Endothelial cell of umbilical vein (primary cell): ENCODE results near the gene D2HGDH. TPM values are rescaled to one million over a fixed set of nuclear protein-coding genes. Genes with fewer than 3 reads are reported as not detected.

Source experiments
- BruUV-seq: library from RNA; stranded (reverse); fragments of 400-500 nt; replicated peaks from 2 replicates; lab custom pipeline; 2021; lab: Mats Ljungman, UMichigan
- CTCF ChIA-PET: fragments of 300-600, 350-600 bp; sonication (Branson Sonifier 250); formaldehyde crosslinking; loops from one replicate; lab custom pipeline; 2021; ENCODE audit warnings: antibody characterized with exemption, inconsistent platforms; lab: Charles Lee
- POLR2A ChIA-PET: fragments of 300-600, 350-600 bp; sonication (Branson Sonifier 250); formaldehyde crosslinking; loops from one replicate; lab custom pipeline; 2021; ENCODE audit warnings: antibody characterized with exemption, inconsistent platforms; lab: Charles Lee
- DNase-seq: peaks from one replicate; pipeline ENCODE4 v3.0.0-alpha.2; 2011; ENCODE audit warnings: low read depth, low spot score
- FAIRE-seq: peaks from 2 replicates; lab custom pipeline; 2011; peaks lifted over from hg19 to GRCh38; lab: Jason Lieb, UNC
- H2AFZ ChIP-seq: 2 replicates; pipeline ENCODE4 v1.6.0; 2012; ENCODE audit warnings: low read depth, low read length, control low read depth, inconsistent platforms
- H3K27ac ChIP-seq: 2 replicates; pipeline ENCODE4 v1.5.1; 2011; ENCODE audit warnings: low read depth, mild to moderate bottlenecking, control low read depth, low read length, moderate library complexity; ENCODE audit not compliant: insufficient read depth
- H3K27me3 ChIP-seq, 2 experiments: 2 replicates each; pipeline versions ENCODE4 v1.6.0 to v1.6.1; 2011; ENCODE audit warnings: low read length in 2 of 2, mixed read lengths in 1 of 2; ENCODE audit not compliant: control insufficient read depth in 2 of 2, insufficient read depth in 2 of 2
- H3K36me3 ChIP-seq, 2 experiments: 2 replicates in 1 of 2; 3 replicates in 1 of 2; pipeline ENCODE4 v1.5.1; 2011; ENCODE audit warnings: low read length in 2 of 2, mild to moderate bottlenecking in 1 of 2, moderate library complexity in 1 of 2; ENCODE audit not compliant: control insufficient read depth in 2 of 2, insufficient read depth in 2 of 2; ENCODE audit errors: extremely low read depth in 1 of 2
- H3K4me1 ChIP-seq: 3 replicates; pipeline ENCODE4 v1.5.1; 2011; ENCODE audit warnings: mild to moderate bottlenecking, low read length; ENCODE audit not compliant: control insufficient read depth, insufficient read depth; ENCODE audit errors: extremely low read depth
- H3K4me2 ChIP-seq: 2 replicates; pipeline ENCODE4 v1.6.1; 2011; ENCODE audit warnings: low read length, control low read depth, mixed read lengths; ENCODE audit not compliant: insufficient read depth
- H3K4me3 ChIP-seq, 3 experiments: fragments of 200-600 bp in 1 of 3; sonication (generic), shearing (Covaris generic) in 1 of 3; replicated peaks in 1 of 3; 2 replicates each; pipeline ENCODE4 v1.5.1; 2011 to 2016; ENCODE audit warnings: control low read depth in 3 of 3, low read length in 3 of 3, mild to moderate bottlenecking in 2 of 3, inconsistent platforms in 1 of 3, low read depth in 1 of 3, moderate library complexity in 1 of 3; ENCODE audit not compliant: insufficient read depth in 1 of 3
- H3K79me2 ChIP-seq: 2 replicates; pipeline ENCODE4 v1.6.0; 2012; ENCODE audit warnings: low read length, inconsistent platforms; ENCODE audit not compliant: control insufficient read depth, insufficient read depth
- H3K9ac ChIP-seq: replicated peaks from 2 replicates; pipeline ENCODE3; 2011; ENCODE audit warnings: low read length, control low read depth; ENCODE audit not compliant: insufficient read depth; ENCODE audit errors: extremely low read depth
- H3K9me1 ChIP-seq: replicated peaks from 3 replicates; pipeline ENCODE4 v1.6.0; 2011; ENCODE audit warnings: mild to moderate bottlenecking, low read length; ENCODE audit not compliant: control insufficient read depth, insufficient read depth; ENCODE audit errors: extremely low read depth
- H3K9me3 ChIP-seq: replicated peaks from 2 replicates; pipeline ENCODE4 v1.5.1; 2012; ENCODE audit warnings: low read length, inconsistent platforms; ENCODE audit not compliant: control insufficient read depth, insufficient read depth
- H4K20me1 ChIP-seq: replicated peaks from 2 replicates; pipeline ENCODE3; 2011; ENCODE audit warnings: mild to moderate bottlenecking, low read length; ENCODE audit not compliant: control insufficient read depth, insufficient read depth; ENCODE audit errors: extremely low read depth
- EZH2 ChIP-seq: IDR thresholded peaks from 2 replicates; pipeline ENCODE4 v1.6.1; 2012; ENCODE audit warnings: borderline replicate concordance, low read depth, mild to moderate bottlenecking, moderate library complexity, low read length, inconsistent platforms; ENCODE audit not compliant: severe bottlenecking
- FOS ChIP-seq: IDR thresholded peaks from 2 replicates; pipeline ENCODE4 v1.6.1; 2011; ENCODE audit warnings: mild to moderate bottlenecking, low read length, moderate library complexity, borderline replicate concordance; ENCODE audit not compliant: insufficient read depth
- GATA2 ChIP-seq: IDR thresholded peaks from 2 replicates; pipeline ENCODE4 v1.7.0; 2011; ENCODE audit warnings: low read depth, mild to moderate bottlenecking, moderate library complexity, mixed read lengths, low read length; ENCODE audit not compliant: insufficient read length, insufficient read depth
- JUN ChIP-seq: IDR thresholded peaks from 2 replicates; pipeline ENCODE4 v1.6.1; 2011; ENCODE audit warnings: borderline replicate concordance, low read depth; ENCODE audit not compliant: insufficient read length, insufficient read depth
- MYC ChIP-seq: IDR thresholded peaks from one replicate; pipeline ENCODE4 v1.6.1; 2011; ENCODE audit warnings: mild to moderate bottlenecking, low read depth, low read length
- POLR2AphosphoS5 ChIP-seq: IDR thresholded peaks from 2 replicates; pipeline ENCODE4 v1.6.1; 2012; ENCODE audit warnings: low read depth, mild to moderate bottlenecking, control low read depth, low read length, moderate library complexity; ENCODE audit not compliant: insufficient read depth
- dilution Hi-C: fragments of 300-500 bp; cut with MboI; formaldehyde crosslinking; loops from one replicate; pipeline ENCODE4 v1.15.0; 2019; ENCODE audit warnings: low sequenced_read_pairs; ENCODE audit not compliant: extremely low pct_ligation_motif_present
- intact Hi-C: fragments of 100-400 bp; cut with micrococcal nuclease; formaldehyde crosslinking; loops from one replicate; pipeline ENCODE4 v1.10.0; 2022
- polyA plus RNA-seq, 4 experiments: library from polyadenylated mRNA; depleted of rRNA in 3 of 4; stranded (reverse) in 3 of 4; unstranded in 1 of 4; fragments of >200 nt; gene quantifications; 2 replicates each; pipeline versions ENCODE4 v1.2.1 to v1.2.3, GENCODE V29; 2011 to 2012; ENCODE audit warnings: missing spikeins in 1 of 4
- total RNA-seq: library from RNA; stranded (reverse); gene quantifications from 2 replicates; pipeline ENCODE4 v1.2.3, GENCODE V29; 2021
- TF ChIP-seq, protein P1 (sequence below): IDR thresholded peaks from 2 replicates; pipeline ENCODE4 v1.6.1; 2011; ENCODE audit not compliant: insufficient read depth, insufficient read length
- TF ChIP-seq, protein P2 (sequence below), 2 donors: IDR thresholded peaks; 1 replicate in 1 of 2; 2 replicates in 1 of 2; pipeline ENCODE4 v1.5.1; 2011; ENCODE audit warnings: low read length in 2 of 2, mild to moderate bottlenecking in 2 of 2, moderate library complexity in 2 of 2, control low read depth in 1 of 2, inconsistent platforms in 1 of 2, low read depth in 1 of 2; ENCODE audit not compliant: insufficient read depth in 1 of 2; ENCODE audit errors: extremely low read depth in 1 of 2

The D2HGDH gene
- total and polyA plus RNA-seq, 2 donors (not counting 3 experiments of a cell fraction or from before 2014, with no cell fraction given): 22.3 TPM

DNA sequence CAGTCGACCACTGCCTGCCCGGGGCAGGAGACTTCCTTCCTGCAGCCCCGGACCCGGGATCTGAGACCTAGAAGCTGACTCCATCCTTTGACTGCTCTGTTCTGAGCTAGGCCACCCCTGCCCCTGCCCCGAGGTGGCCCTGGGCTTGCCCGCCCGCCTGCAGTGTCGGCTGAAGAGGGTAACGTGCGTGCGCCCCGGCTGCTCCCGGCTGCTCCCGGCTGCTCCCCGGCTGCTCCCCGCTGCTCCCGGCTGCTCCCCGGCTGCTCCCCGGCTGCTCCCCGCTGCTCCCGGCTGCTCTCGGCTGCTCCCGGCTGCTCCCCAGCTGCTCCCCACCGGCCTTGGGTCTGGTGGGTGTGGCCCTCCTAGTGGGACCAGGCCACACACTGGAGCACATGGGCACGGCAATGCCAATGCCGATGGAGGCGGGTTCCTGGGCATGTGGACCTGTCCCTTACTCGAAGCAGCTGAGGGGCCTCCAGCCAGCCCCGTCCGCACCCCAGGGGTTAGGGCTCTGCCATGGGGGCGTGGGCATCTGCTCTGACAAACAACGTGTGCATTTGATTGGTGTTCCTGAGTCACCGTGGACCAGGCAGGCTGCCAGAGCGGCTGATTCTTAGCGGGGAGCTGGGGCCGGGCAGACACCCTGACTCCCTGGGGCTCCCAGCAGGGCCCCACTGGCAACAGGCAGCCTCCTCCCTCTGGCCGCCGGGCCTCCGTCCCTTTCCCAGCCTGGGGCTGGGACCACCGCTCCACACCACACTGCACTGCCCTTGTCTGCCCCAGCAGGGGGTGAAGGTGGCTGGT lies 40.2 kb downstream of the D2HGDH start:
- no peak for DNase-seq
- dilution Hi-C loops (no loop called here), intact Hi-C loops (no loop called here)
- Histone ChIP-seq H3K4me2 (no peak overlapping the region), H3K4me1 (peaks cover 5% of the 10 kb centered on the region), H2AFZ (no peak overlapping the region), H3K4me3 (no peak overlapping the region), H3K9me1 (no peaks in the 10 kb centered on the region), H4K20me1 (no peaks in the 10 kb centered on the region), H3K9me3 (no peaks in the 10 kb centered on the region), H3K36me3 (no peaks in the 10 kb centered on the region), H3K79me2 (no peaks in the 10 kb centered on the region), H3K27ac (no peak overlapping the region), H3K9ac (no peak overlapping the region), H3K27me3 (no peaks in the 10 kb centered on the region)
- TF ChIP-seq EZH2 (no peak), FOS (no peak), GATA2 (no peak), POLR2AphosphoS5 (no peak), JUN (no peak), MYC (no peak)
- TF ChIP-seq, protein P1, sequence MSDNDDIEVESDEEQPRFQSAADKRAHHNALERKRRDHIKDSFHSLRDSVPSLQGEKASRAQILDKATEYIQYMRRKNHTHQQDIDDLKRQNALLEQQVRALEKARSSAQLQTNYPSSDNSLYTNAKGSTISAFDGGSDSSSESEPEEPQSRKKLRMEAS: no peak
- TF ChIP-seq, protein P2, sequence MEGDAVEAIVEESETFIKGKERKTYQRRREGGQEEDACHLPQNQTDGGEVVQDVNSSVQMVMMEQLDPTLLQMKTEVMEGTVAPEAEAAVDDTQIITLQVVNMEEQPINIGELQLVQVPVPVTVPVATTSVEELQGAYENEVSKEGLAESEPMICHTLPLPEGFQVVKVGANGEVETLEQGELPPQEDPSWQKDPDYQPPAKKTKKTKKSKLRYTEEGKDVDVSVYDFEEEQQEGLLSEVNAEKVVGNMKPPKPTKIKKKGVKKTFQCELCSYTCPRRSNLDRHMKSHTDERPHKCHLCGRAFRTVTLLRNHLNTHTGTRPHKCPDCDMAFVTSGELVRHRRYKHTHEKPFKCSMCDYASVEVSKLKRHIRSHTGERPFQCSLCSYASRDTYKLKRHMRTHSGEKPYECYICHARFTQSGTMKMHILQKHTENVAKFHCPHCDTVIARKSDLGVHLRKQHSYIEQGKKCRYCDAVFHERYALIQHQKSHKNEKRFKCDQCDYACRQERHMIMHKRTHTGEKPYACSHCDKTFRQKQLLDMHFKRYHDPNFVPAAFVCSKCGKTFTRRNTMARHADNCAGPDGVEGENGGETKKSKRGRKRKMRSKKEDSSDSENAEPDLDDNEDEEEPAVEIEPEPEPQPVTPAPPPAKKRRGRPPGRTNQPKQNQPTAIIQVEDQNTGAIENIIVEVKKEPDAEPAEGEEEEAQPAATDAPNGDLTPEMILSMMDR (IDR thresholded peaks at IDR 0.05; ENCODE audit: extremely low read depth in 1 of 2, insufficient read depth in 1 of 2, low read depth in 1 of 2, low read length in 2 of 2): no peak
- ChIA-PET CTCF (interaction anchor here (1.6 kb wide), 1 partner anchor 29 kb away, joined by 4 read pairs; no protein-coding TSS in a partner anchor), POLR2A (no interaction called here)
- no peak for FAIRE-seq
- no TSS peak for BruUV-seq
